Subcutaneous adipose tissue (tissue), 4 donors: ENCODE measurements around the gene AGBL4. TPM values are rescaled to one million over a fixed set of nuclear protein-coding genes. Genes with fewer than 3 reads are reported as not detected.

Experiments
- total RNA-seq, 4 donors: library from RNA; depleted of rRNA; stranded (reverse); fragments of >200 nt; gene quantifications; one replicate each; pipeline ENCODE4 v1.1.0, GENCODE V29; 2016
- TF ChIP-seq, protein P1 (sequence below): fragments of 450-650 bp; IDR thresholded peaks from one replicate; pipeline ENCODE4 v1.5.1; 2016; ENCODE audit warnings: low read depth, mild to moderate bottlenecking, control low read depth, antibody characterized with exemption, moderate library complexity

The AGBL4 gene
- total RNA-seq, 4 donors from 2014 or later = 0.16 to 3.6 (median 0.59) TPM

DNA sequence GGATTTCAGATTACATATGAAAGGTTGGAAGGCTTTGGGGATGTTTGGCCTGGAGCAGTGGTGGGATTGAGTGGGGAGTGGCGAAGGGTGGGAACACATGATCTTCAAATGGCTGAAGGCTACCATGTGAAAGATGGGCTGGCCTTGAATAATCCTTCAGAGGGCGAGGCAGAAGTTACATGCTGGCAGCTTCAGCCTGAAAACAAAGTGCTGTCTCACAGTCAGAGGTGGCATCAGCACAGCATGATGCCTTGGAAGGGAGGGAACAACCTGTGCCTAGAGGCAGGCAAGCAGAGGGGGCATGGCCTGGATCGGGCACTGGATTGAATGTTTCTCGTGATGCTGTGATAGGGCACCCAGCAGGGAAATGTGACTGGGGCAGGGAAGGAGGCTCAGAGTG lies 1377.9 kb downstream of the AGBL4 start:
- TF ChIP-seq, protein P1, sequence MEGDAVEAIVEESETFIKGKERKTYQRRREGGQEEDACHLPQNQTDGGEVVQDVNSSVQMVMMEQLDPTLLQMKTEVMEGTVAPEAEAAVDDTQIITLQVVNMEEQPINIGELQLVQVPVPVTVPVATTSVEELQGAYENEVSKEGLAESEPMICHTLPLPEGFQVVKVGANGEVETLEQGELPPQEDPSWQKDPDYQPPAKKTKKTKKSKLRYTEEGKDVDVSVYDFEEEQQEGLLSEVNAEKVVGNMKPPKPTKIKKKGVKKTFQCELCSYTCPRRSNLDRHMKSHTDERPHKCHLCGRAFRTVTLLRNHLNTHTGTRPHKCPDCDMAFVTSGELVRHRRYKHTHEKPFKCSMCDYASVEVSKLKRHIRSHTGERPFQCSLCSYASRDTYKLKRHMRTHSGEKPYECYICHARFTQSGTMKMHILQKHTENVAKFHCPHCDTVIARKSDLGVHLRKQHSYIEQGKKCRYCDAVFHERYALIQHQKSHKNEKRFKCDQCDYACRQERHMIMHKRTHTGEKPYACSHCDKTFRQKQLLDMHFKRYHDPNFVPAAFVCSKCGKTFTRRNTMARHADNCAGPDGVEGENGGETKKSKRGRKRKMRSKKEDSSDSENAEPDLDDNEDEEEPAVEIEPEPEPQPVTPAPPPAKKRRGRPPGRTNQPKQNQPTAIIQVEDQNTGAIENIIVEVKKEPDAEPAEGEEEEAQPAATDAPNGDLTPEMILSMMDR = no peak

- TF ChIP-seq, protein P1 = no peak
Observed at GRCh38 chr1:48644905-48645605, 1378.7 kb downstream of the AGBL4 start.

DNA sequence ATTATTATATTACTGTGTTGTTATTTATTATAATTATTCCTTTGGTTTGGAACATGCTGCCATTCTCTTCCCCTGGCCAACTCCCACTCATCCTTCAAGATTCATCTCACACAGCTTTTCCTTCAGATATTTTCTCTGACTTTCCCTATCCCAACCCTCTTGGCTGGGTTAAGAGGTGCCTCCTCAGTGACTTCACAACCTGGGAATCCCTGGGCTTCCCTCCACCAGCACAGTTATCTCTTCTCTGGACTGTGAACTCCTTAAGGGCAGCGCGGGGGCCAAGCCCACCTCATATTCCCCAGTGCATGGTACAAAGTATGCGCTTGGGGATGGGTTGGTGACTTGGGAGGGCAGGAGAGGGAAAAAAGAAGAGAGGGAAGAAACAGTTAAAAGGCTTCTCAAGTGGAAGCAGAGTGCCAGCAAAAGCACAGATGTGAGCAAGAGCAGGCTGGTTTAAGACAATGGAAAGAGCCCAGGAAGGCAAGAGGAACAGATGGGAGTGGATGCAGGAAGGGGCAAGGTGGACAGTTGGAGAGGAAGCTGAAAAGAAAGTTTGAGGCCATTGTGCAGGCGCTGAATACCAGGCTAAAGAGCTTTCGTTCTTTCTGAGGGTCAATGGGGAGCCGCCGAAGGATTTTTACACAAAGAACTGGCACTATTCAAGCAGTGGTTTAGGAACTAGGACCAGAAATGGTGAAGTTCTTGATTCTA lies 1379.4 kb downstream of the AGBL4 start:
- TF ChIP-seq, protein P1 = no peak

GRCh38 chr1:48643193-48643592 lies 1380.6 kb downstream of the AGBL4 start:
- TF ChIP-seq, protein P1 = no peak

DNA sequence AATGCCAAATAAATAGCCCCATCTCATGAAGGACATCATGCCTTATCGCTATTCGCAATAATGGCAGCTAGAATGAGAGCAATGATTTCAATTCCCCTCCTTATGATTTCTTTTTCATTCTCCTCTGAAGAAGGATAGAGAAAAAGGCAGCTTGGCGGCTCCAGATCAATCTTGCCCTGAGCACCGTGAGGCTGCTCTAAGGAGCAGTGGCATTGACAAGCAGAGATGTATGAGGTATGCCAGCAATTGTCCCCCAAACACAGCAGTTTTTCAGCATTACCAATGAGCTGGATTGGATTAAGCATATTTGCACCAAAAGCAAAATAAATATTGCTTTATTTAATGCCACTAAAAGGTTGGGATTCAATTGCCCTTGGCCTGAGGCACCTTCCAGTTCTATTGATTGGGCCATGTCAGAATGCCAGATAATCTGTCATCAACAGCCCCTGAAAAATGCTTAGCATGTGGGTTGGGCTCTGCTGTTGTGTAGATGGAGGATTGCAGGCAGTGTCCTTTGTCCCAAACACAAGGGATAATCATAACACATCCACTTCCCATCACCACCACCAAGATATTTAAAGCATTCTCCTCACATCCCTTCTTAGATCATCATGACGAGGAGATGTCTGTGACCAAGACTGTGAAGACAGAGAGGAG lies 1382.8 kb downstream of the AGBL4 start:
- TF ChIP-seq, protein P1 = no peak

GRCh38 chr1:48629867-48630266 lies 1393.9 kb downstream of the AGBL4 start:
- TF ChIP-seq, protein P1 = no peak

- TF ChIP-seq, protein P1 = no peak
Observed at GRCh38 chr1:48627486-48627885, 1396.3 kb downstream of the AGBL4 start.
